Osteocyte (in vitro differentiated cells): ENCODE results near the gene GALNS. TPM values are rescaled to one million over a fixed set of nuclear protein-coding genes. Genes with fewer than 3 reads are reported as not detected.

Experiments used
- DNase-seq: peaks from one replicate; pipeline ENCODE4 v3.0.0; 2021; ENCODE audit warnings: mixed read lengths; ENCODE audit not compliant: unreplicated experiment; ENCODE audit errors: extremely low spot score
- H3K27ac Mint-ChIP-seq: one replicate; pipeline ENCODE4 v1.8.0; 2021; ENCODE audit warnings: mild to moderate bottlenecking, mixed read lengths; ENCODE audit not compliant: unreplicated experiment
- H3K27me3 Mint-ChIP-seq: one replicate; pipeline ENCODE4 v1.8.0; 2021; ENCODE audit warnings: mixed read lengths; ENCODE audit not compliant: unreplicated experiment
- H3K36me3 Mint-ChIP-seq: one replicate; pipeline ENCODE4 v1.8.0; 2021; ENCODE audit warnings: mixed read lengths; ENCODE audit not compliant: unreplicated experiment
- H3K4me1 Mint-ChIP-seq: one replicate; pipeline ENCODE4 v1.8.0; 2021; ENCODE audit warnings: mixed read lengths; ENCODE audit not compliant: unreplicated experiment
- H3K4me3 Mint-ChIP-seq: one replicate; pipeline ENCODE4 v1.8.0; 2021; ENCODE audit warnings: mild to moderate bottlenecking, moderate library complexity, mixed read lengths; ENCODE audit not compliant: unreplicated experiment
- H3K9me3 Mint-ChIP-seq: one replicate; pipeline ENCODE4 v1.8.0; 2021; ENCODE audit warnings: mixed read lengths; ENCODE audit not compliant: unreplicated experiment
- CTCF ChIP-seq: fragments of 200-600 bp; sonication (generic); IDR thresholded peaks from 2 replicates; pipeline ENCODE4 v1.5.0; 2021; ENCODE audit warnings: antibody characterized with exemption, mild to moderate bottlenecking, moderate library complexity
- total RNA-seq: library from RNA; stranded (reverse); gene quantifications from 2 replicates; pipeline ENCODE4 v1.2.1, GENCODE V29; 2021

GALNS gene
- total RNA-seq, 1 donor from 2014 or later: 47.0 TPM

GRCh38 chr16:88865742-88866141 lies 9.0 kb upstream of the GALNS start:
- H3K4me1 Mint-ChIP-seq: no peaks in the 10 kb centered on the region
- no peak overlapping the region for H3K4me3 Mint-ChIP-seq
- H3K9me3 Mint-ChIP-seq: no peaks in the 10 kb centered on the region
- no peak for DNase-seq
- no peak for TF ChIP-seq CTCF
- H3K27ac Mint-ChIP-seq: no peak overlapping the region
- peaks cover 11% of the 10 kb centered on the region for H3K27me3 Mint-ChIP-seq
- H3K36me3 Mint-ChIP-seq: peaks cover 9% of the 10 kb centered on the region

- peaks cover 8% of the 10 kb centered on the region for H3K27me3 Mint-ChIP-seq
- no peak overlapping the region for H3K27ac Mint-ChIP-seq
- no peak for TF ChIP-seq CTCF
- peaks cover 12% of the 10 kb centered on the region for H3K36me3 Mint-ChIP-seq
- no peak overlapping the region for H3K4me3 Mint-ChIP-seq
- H3K4me1 Mint-ChIP-seq: no peaks in the 10 kb centered on the region
- no peaks in the 10 kb centered on the region for H3K9me3 Mint-ChIP-seq
- DNase-seq: no peak
These were observed 8.6 kb upstream of the GALNS start for GRCh38 chr16:88865310-88865709.

- peaks cover 17% of the 10 kb centered on the region for H3K36me3 Mint-ChIP-seq
- H3K4me3 Mint-ChIP-seq: no peak overlapping the region
- no peaks in the 10 kb centered on the region for H3K9me3 Mint-ChIP-seq
- H3K4me1 Mint-ChIP-seq: no peaks in the 10 kb centered on the region
- TF ChIP-seq CTCF: no peak
- H3K27ac Mint-ChIP-seq: no peak overlapping the region
- DNase-seq: no peak
- H3K27me3 Mint-ChIP-seq: peaks cover 3% of the 10 kb centered on the region
These were observed 7.8 kb upstream of the GALNS start for GRCh38 chr16:88864521-88864920.

GRCh38 chr16:88864099-88864498 lies 7.4 kb upstream of the GALNS start:
- Mint-ChIP-seq H3K27me3 (no peaks in the 10 kb centered on the region), H3K36me3 (peaks cover 21% of the 10 kb centered on the region), H3K4me3 (no peak overlapping the region), H3K27ac (no peak overlapping the region), H3K4me1 (no peaks in the 10 kb centered on the region), H3K9me3 (no peaks in the 10 kb centered on the region)
- TF ChIP-seq CTCF: no peak
- DNase-seq: no peak

GRCh38 chr16:88863426-88863825 lies 6.7 kb upstream of the GALNS start:
- Mint-ChIP-seq H3K27ac (no peak overlapping the region), H3K9me3 (no peaks in the 10 kb centered on the region), H3K27me3 (no peaks in the 10 kb centered on the region), H3K36me3 (peaks cover 21% of the 10 kb centered on the region), H3K4me1 (peaks cover 3% of the 10 kb centered on the region), H3K4me3 (no peak overlapping the region)
- DNase-seq: no peak
- TF ChIP-seq CTCF: no peak
